HepG2 (cell line): ENCODE measurements around the gene CCDC192.

Experiments used
- MAZ ChIP-seq, 2 experiments: sonication (generic) in 1 of 2; formaldehyde crosslinking in 1 of 2; IDR thresholded peaks; 2 replicates each; pipeline versions ENCODE4 v1.5.0 to v1.6.1; 2012 to 2020; ENCODE audit warnings: low read depth in 2 of 2, mild to moderate bottlenecking in 2 of 2, borderline replicate concordance in 1 of 2, improper control_type of control experiment in 1 of 2, low read length in 1 of 2, missing genetic modification reagents in 1 of 2, moderate library complexity in 1 of 2
- MXD1 ChIP-seq: sonication (generic); formaldehyde crosslinking; IDR thresholded peaks from 2 replicates; pipeline ENCODE4 v1.4.0; 2020; ENCODE audit warnings: mild to moderate bottlenecking, missing genetic modification reagents
- PLRG1 ChIP-seq: fragments of 450-650 bp; conservative IDR thresholded peaks from 2 replicates; pipeline ENCODE4 v1.6.1; 2016
- STAG1 ChIP-seq: sonication (generic); formaldehyde crosslinking; IDR thresholded peaks from 2 replicates; pipeline ENCODE4 v1.4.0; 2020; ENCODE audit warnings: missing genetic modification reagents
- ZNF264 ChIP-seq: sonication (generic); formaldehyde crosslinking; IDR thresholded peaks from 2 replicates; pipeline ENCODE4 v1.4.0; 2020; ENCODE audit warnings: missing genetic modification reagents
- ZNF687 ChIP-seq: sonication (generic); formaldehyde crosslinking; IDR thresholded peaks from 2 replicates; pipeline ENCODE4 v1.5.1; 2020; ENCODE audit warnings: mild to moderate bottlenecking, missing genetic modification reagents, moderate library complexity
- ZZZ3 ChIP-seq: sonication (generic); formaldehyde crosslinking; IDR thresholded peaks from 2 replicates; pipeline ENCODE4 v1.4.0; 2020; ENCODE audit warnings: missing genetic modification reagents, mild to moderate bottlenecking, borderline replicate concordance

GRCh38 chr5:127706691-127707090 is 3.5 kb downstream of the CCDC192 start:
- TF ChIP-seq MXD1 (CRISPR knock-in tag): no peak
- TF ChIP-seq ZZZ3 (CRISPR knock-in tag): no peak
- no peak for TF ChIP-seq ZNF264 (CRISPR knock-in tag)
- no peak for TF ChIP-seq MAZ (IDR thresholded peaks at IDR 0.05; ENCODE audit: borderline replicate concordance, low read depth, low read length)
- no peak for TF ChIP-seq MAZ (CRISPR knock-in tag; IDR thresholded peaks at IDR 0.05; ENCODE audit: low read depth)
- TF ChIP-seq PLRG1: no peak
- TF ChIP-seq STAG1 (CRISPR knock-in tag): no peak
- TF ChIP-seq ZNF687: no peak
